DMS53 (cell line): ENCODE results near the gene TUT7.

Source experiments
- DNase-seq: peaks from one replicate; lab custom pipeline; 2025; lab: John Stamatoyannopoulos, UW

TUT7 gene

DNA sequence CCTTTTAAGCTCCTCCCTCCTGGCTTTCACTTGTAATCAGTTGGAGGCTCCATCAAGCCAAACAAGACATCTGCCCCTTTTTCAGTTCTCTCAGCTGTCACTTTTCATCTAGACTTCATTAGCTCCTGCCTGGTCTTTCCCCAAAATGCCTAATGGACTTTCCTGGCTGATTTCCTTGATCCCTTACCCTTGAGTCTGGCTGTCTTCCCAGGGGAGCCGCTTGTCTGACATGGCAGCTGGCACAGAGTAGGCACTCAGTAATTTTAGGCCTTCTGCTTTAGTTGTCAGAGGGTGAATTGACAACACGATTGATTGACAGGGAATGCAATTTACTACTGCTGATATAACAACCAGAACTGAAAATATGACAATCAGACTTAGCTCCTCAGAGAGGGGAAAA lies 96.8 kb downstream of the TUT7 start:
- DNase-seq, result no peak

DNA sequence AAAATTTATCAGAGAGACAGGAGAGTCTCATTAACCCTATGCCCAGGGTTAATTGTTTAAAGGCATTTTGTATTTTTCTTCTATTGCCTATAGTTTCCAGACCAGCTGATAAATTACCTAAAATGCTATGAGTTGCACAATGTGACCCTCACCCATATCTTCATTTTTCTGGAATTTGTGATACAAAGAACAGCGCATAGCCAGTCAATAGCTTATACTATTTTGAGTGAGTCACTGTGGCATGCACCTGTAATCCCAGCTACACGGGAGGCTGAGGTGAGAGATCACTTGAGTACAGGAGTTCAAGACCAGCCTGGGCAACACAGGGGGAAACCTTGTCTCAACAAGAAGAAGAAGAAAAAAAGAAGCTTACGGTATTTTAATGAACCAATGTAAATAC lies 97.6 kb downstream of the TUT7 start:
- no peak for DNase-seq

DNA sequence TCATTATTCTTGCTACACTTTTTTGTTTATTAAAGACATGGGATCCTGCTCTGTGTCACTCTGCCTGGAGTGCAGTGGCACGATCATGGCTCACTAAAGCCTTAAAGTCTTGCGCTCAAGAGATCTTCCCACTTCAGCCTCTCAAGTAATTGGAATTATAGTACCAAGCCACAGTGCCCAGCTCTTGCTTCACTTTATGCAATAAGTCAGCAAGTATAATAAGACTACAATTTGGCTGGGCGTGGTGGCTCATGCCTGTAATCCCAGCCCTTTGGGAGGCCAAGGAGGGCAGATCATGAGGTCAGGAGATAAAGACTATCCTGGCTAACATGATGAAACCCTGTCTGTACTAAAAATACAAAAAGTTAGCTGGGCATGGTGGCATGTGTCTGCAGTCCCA lies 100.6 kb downstream of the TUT7 start:
- DNase-seq, result no peak

DNA sequence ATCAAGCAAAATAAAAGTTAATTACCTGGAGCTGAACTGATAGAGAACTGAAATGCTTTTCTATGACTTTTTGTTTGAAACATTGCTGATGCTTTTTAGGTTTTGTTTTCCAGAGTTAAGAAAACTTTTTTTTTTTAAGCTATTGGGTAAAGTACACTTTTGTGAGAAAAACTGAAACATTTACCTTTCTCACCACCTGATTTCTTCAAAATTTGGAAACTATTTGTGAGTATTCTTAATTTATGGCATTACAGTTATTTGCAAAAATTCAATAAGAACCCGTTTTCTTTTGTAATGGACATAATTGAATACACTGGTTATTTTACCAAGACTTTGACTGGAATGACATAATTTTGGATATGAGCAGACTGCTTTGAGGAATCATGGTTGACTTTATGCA lies 101.3 kb downstream of the TUT7 start:
- DNase-seq, result peak; percentile 3

DNA sequence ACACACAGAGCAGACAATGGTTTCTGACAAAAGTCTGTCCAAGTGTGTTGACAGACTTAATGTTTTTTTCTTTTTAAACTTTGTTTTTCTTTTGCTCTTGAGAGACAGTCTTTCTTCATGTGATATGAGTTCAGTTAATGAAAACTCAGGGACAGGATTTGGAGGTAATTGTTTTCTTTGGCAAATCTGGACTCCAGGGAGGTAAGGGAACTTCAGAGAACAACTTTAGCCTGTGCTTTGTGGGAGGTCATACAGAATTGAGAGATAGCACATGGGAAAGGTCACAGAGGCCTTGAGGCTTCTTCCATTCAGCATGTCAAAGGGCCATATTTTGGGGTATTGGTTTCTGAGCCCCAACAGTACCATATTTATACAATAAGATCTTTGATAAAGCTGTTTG lies 104.1 kb downstream of the TUT7 start:
- DNase-seq, result no peak

DNA sequence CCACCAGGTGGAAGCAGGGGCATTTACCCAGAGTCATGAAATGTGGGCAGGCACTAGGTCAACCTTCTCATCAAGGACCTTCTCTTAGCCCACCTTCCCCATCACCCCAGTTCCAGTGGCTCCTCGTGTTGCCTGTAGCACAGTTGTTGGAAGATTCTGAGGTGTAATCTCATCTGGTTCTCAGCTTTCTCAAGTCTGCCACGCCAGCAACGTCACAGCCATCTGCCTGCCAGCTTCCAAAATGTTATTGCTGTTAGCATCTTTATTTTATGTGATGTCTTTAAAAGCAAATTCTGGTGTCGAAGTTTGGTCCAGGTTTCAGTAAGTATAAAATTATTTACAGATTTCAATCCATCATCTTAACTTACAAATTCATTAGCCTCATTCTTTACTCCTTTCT lies 105.5 kb downstream of the TUT7 start:
- DNase-seq, result no peak

DNA sequence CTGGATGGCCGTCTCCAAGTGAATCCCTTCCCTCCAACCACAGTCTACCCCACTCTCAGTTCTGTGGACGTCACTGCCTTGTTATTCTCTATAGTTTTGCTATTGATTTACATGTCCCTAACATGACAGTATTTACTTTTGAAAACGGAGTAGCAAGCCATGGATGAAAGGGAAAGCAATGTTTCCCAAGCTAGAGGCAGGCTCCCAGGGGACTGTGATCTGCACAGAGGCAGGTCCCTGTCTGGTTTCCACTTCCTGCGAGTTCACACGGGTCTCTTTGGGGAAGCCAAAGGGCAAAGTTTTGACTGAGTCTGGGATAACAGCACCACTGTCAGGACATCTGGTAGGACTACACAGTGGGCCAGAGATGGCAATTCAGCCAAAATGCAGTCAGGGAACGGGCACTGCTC lies 107.5 kb downstream of the TUT7 start:
- DNase-seq, result peak; percentile 25

DNA sequence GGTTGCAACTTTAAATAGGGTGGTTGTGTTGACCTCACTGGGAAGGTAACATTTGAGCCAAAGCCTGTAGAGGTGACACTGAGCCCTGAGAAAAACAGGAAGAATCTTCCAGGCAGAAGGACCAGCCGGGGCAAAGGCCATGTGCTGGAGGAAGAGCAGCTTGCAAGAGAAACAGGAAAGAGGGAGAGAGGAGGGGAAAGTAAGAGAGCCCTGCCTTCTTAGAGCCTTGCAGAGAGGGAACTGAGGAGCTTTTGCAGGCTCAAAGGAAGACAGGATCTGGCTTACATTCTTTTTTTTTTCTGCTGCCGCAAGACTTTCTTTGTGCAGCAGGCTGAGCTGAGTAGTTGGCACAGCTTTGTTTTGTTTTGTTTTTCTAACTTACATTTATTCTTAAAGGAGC lies 112.1 kb downstream of the TUT7 start:
- no peak for DNase-seq

DNA sequence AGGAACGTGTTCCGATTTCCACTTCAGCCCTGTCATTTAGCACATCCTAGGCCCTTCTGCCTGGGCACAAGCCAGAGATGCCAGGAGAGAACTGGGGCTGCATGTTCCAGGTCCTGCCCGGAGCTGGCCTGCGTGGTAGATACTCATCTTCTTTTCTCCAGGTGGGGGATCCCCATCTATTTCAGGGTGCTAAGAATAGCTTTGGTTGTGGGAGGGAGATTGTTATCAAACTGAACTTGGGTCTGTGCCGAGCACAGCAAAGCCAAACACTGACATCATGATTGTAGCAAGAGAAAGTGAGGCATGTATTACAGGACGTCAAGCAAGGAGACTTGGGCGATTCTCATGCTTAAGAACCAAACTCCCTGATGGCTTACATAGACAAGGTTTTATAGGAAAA lies 113.0 kb downstream of the TUT7 start:
- no peak for DNase-seq

DNA sequence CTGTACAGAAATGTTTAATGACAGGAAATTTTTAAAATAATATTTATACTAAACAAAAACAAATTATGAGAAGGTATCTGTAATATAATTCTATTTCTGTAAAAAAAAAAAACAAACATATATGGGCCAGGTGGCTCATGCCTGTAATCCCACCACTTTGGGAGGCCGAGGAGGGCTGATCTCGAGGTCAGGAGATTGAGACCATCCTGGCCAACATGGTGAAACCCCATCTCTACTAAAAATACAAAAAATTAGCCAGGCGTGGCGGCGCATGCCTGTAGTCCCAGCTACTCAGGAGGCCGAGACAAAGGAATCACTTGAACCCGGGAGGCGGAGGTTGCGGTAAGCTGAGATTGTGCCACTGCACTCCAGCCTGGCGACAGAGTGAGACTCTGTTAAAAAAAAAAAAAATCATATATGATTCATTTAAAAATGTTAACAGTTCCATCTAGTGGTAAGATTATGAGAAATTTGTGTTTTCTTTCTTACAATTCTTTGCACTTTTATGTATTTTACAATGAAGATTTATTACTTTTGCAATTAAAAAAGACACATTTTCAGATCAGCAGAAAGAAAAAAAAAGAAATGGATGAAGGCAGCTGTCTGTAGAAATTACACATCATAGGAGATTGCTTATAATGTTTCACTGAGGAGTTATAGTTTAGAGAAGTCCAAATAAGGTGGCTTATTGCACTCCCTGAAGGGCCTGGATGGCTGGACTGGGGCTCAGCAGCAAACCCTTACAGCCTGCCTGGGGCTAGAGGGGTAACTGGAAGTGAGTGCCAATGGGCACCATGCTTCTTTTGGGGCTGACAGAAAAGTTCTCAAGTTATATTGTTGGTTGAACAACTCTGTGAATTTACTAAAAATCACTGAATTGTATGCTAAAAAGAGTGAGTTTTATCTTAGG lies 115.1 kb downstream of the TUT7 start:
- peak; percentile 33 for DNase-seq
